ENCODE results near the gene MARCHF9.
A peak's percentile ranks its signal among the peaks of the same experiment; 100 is the strongest.

The MARCHF9 gene

DNA sequence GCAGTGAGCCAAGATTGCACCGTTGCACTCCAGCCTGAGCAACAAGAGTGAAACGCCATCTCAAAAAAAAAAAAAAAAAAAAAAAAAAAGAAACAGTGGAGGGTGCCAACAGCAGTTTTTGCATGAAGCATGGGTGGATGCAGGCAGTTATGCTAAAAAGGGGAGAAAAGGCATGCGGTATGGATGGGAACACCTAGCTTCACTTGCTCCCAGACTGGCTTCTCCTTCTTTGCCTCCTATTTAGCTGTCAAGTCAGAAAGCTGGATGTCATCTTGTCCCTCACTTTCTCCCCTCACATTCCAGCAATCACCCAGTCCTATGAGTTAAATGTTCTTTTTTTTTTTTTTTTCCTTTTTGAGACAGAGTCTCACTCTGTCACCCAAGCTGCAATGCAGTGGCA is 20.1 kb downstream of the MARCHF9 start:
- H3K36me3 ChIP-seq (ENCODE audit: control insufficient read depth, insufficient read depth, low read length): peaks cover 2% of the 10 kb centered on the region; the same call in 1 of the 2 replicates
- no peaks in the 10 kb centered on the region for H3K27me3 ChIP-seq (replicated peaks; ENCODE audit: control insufficient read depth, insufficient read depth, low read length)
- TF ChIP-seq, protein P1, sequence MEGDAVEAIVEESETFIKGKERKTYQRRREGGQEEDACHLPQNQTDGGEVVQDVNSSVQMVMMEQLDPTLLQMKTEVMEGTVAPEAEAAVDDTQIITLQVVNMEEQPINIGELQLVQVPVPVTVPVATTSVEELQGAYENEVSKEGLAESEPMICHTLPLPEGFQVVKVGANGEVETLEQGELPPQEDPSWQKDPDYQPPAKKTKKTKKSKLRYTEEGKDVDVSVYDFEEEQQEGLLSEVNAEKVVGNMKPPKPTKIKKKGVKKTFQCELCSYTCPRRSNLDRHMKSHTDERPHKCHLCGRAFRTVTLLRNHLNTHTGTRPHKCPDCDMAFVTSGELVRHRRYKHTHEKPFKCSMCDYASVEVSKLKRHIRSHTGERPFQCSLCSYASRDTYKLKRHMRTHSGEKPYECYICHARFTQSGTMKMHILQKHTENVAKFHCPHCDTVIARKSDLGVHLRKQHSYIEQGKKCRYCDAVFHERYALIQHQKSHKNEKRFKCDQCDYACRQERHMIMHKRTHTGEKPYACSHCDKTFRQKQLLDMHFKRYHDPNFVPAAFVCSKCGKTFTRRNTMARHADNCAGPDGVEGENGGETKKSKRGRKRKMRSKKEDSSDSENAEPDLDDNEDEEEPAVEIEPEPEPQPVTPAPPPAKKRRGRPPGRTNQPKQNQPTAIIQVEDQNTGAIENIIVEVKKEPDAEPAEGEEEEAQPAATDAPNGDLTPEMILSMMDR (IDR thresholded peaks at IDR 0.05; ENCODE audit: insufficient read depth, low read length, poor library complexity, severe bottlenecking): no peak
- no peak overlapping the region for H3K4me3 ChIP-seq (replicated peaks; ENCODE audit: low read depth, low read length)
- DNase-seq (ENCODE audit: extremely low read depth, insufficient read length): no peak

DNA sequence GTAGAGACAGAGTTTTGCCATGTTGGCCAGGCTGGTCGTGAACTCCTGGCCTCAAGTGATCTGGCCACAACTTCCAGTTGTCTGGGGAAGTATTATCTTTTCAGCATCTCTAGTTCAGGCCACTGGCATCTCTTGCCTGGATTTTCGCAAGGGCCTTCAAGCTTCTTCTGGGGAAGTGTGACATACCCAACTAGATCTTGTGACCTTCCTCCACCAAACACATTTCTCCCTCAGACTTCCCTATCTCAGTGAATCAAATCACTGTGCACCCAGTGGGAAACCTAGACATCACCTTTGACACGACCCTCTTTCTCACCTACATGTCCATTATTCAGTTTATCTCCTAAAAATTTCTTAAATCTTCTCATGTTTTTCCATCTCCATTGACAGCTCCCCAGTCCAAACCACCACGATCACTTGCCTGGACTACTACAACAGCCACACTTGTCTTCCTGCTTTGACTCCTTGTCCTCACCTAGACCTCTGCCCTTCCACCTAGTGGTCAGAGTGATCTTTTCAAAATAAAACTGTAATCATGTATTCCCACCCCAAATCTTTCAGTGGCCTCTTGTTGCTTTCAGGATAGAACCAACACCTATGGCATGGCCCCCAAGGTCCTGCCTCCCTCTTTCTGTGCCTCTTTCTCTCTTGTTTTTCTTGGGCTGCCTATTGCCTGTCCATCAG is 20.8 kb downstream of the MARCHF9 start:
- no peak for DNase-seq (ENCODE audit: extremely low read depth, insufficient read length)
- Histone ChIP-seq H3K36me3 (ENCODE audit: control insufficient read depth, insufficient read depth, low read length) (peaks cover 2% of the 10 kb centered on the region; the same call in 1 of the 2 replicates), H3K4me3 (replicated peaks; ENCODE audit: low read depth, low read length) (no peak overlapping the region), H3K27me3 (replicated peaks; ENCODE audit: control insufficient read depth, insufficient read depth, low read length) (no peaks in the 10 kb centered on the region)
- TF ChIP-seq, protein P1 (IDR thresholded peaks at IDR 0.05; ENCODE audit: insufficient read depth, low read length, poor library complexity, severe bottlenecking): peak; percentile 17

DNA sequence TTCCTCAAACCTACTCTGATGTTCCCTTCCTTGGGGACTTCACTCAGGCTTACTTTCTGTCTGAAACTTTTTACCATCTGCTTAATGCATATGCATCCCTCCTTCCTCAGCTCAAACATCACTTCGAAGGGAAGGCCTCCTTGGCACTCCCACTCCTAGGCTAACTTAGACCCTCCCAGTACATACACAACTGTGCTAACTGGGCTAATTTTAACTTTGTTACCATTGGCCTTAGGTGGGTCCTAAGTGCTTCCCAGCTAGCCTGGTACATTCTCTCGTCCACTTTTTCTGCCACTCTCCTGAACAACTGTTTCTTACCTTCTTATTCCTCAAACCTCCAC is 21.3 kb downstream of the MARCHF9 start:
- TF ChIP-seq, protein P1 (IDR thresholded peaks at IDR 0.05; ENCODE audit: insufficient read depth, low read length, poor library complexity, severe bottlenecking): no peak
- Histone ChIP-seq H3K4me3 (replicated peaks; ENCODE audit: low read depth, low read length) (no peak overlapping the region), H3K36me3 (ENCODE audit: control insufficient read depth, insufficient read depth, low read length) (no peaks in the 10 kb centered on the region), H3K27me3 (replicated peaks; ENCODE audit: control insufficient read depth, insufficient read depth, low read length) (no peaks in the 10 kb centered on the region)
- DNase-seq (ENCODE audit: extremely low read depth, insufficient read length): no peak

DNA sequence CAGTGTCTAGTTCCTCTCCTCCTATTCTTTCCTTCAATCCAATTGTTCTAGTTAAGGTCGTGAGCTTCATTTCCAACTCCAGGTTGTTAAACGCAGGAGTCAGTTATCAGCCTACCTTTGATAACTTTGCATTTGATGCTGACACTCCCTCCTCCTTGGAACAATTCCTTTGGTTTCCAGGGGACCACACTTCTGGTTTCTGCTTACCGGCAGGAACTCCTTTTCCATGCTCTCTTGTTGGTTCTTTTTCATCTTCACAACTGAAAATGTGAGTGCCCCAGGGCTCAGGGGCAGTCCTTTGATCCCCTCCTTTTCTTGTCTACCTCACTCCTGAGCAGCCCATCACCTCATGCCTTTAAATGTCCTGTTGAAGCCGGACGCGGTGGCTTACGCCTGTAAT is 22.5 kb downstream of the MARCHF9 start:
- Histone ChIP-seq H3K4me3 (replicated peaks; ENCODE audit: low read depth, low read length) (no peak overlapping the region), H3K36me3 (ENCODE audit: control insufficient read depth, insufficient read depth, low read length) (no peaks in the 10 kb centered on the region), H3K27me3 (replicated peaks; ENCODE audit: control insufficient read depth, insufficient read depth, low read length) (no peaks in the 10 kb centered on the region)
- TF ChIP-seq, protein P1 (IDR thresholded peaks at IDR 0.05; ENCODE audit: insufficient read depth, low read length, poor library complexity, severe bottlenecking): no peak
- DNase-seq (ENCODE audit: extremely low read depth, insufficient read length): no peak

DNA sequence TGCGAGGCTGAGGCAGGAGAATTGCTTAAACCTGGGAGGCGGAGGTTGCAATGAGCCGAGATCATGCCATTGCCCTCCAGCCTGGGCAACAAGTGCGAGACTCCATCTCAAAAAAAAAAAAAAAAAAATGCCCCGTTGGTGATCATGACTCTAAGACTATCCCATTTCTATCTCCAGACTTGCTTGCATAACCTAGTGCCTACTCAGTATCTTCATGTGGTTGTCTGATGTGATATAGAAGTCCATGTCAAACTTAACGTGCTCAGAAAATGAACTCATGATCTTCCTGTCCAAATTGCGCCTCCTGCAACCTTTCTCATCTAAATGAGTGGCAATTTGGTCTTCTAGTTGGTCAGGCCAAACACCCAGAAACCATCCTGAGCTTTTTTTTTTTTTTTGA is 23.0 kb downstream of the MARCHF9 start:
- no peaks in the 10 kb centered on the region for H3K27me3 ChIP-seq (replicated peaks; ENCODE audit: control insufficient read depth, insufficient read depth, low read length)
- DNase-seq (ENCODE audit: extremely low read depth, insufficient read length): no peak
- TF ChIP-seq, protein P1 (IDR thresholded peaks at IDR 0.05; ENCODE audit: insufficient read depth, low read length, poor library complexity, severe bottlenecking): no peak
- H3K36me3 ChIP-seq (ENCODE audit: control insufficient read depth, insufficient read depth, low read length): no peaks in the 10 kb centered on the region
- H3K4me3 ChIP-seq (replicated peaks; ENCODE audit: low read depth, low read length): no peak overlapping the region

DNA sequence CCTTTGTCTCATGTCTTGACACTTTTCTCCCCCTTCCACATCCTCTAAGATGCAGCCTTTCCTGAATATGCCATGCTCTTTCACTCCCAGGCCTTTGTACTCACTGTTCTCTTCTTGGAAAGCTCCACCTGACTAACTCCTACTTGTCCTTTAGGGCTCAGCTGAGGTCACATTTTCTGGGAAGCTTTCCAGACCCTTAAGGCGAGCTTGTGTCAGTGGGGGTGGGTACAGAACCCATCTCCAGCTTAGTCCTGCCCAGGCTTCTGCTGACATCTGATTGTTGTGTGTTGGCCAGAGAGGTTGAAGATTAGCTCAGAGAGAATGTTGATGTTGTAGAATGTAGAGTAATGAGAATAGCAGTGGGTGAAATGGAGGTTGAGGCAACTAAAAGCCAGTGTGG is 24.8 kb downstream of the MARCHF9 start:
- Histone ChIP-seq H3K36me3 (ENCODE audit: control insufficient read depth, insufficient read depth, low read length) (no peaks in the 10 kb centered on the region), H3K4me3 (replicated peaks; ENCODE audit: low read depth, low read length) (no peak overlapping the region), H3K27me3 (replicated peaks; ENCODE audit: control insufficient read depth, insufficient read depth, low read length) (no peaks in the 10 kb centered on the region)
- no peak for DNase-seq (ENCODE audit: extremely low read depth, insufficient read length)
- TF ChIP-seq, protein P1 (IDR thresholded peaks at IDR 0.05; ENCODE audit: insufficient read depth, low read length, poor library complexity, severe bottlenecking): no peak

Data from GM06990 (cell line).